ENCODE data around the gene ADAMTS13.

Gene ADAMTS13

DNA sequence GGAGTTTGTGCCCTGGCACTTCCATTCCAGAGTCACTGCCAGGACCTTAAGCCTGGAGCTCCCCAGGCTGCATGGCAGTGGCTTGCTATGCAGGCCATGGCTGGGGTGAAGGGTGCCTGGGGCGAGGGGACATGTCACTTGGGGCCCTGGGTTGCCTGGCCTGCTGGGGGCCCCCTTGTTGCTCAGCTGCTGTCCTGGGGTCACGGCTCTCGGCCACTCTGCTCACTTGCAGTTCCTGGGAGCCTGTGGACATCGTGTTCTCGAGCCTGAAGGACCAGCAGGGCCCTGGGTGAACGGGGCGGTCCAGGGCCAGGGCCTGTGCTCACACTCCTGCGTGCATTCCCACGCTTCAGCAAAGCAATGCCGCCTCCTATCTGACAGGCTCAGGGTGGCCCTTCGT is 71.3 kb downstream of the ADAMTS13 start:
- DNase-seq: no peak

DNA sequence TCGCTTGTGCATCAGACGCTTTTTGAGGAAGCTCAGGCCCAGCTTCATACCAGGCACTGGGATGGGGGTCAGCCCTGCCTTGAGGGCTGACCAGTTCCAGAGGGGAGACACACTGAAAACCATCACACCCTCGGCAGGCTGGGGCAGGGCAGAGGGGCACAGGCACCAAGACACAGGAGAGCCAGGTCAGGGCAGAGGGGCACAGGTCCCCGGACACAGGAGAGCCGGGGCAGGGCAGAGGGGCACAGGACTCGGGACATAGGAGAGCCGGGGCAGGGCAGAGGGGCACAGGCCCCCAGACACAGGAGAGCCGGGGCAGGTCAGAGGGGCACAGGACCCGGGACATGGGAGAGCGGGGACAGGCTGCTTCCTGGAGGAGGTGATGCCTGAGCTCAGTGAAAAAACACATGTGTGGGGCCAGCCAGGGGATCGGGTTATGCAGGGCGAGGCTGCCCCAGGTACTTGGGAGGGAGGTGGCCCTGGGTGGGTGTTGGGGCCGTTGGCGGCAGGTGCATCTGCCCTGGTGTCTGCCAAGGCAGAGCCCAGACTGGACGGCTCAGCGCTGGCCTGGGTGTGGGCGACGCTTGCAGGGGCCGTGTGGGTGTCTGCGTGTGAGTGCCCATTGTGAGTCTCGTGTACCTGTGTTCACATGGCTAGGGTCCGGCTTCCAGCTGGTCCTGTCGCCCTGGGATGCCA is 71.8 kb downstream of the ADAMTS13 start:
- no peak for DNase-seq

DNA sequence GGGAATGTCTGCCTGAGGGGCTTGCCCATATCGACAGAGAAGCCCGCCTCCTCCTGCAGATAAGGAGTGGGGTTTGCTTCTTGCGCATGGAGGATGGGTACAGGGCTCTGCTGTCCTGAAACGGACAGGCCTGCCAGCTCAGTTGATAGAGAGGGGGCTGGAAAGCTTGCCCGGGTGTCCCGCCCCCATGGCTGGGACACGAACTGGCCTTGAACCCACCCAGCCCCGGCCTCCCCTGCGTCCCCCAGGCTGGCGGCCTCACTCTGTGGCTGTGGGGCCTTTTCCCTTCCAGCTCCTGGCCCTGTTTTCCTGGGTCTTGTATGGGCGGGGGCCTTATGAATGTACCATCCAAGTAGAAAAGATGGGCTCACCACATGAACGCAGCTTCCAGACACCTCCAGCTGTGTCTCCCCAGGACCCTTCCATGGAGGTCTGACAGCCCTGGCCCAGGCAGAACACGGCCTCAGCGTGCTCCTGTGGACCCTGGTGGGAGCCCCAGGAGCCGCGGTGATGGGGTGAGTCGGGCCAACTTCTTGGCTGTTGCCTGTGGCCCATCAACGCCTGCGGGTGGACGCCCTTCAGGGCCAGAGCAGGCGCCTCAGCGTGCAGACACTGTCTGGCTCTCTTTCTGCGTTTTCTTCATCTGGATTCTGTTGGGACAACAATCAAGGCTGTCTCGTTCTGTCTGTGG is 72.6 kb downstream of the ADAMTS13 start:
- no peak for DNase-seq

DNA sequence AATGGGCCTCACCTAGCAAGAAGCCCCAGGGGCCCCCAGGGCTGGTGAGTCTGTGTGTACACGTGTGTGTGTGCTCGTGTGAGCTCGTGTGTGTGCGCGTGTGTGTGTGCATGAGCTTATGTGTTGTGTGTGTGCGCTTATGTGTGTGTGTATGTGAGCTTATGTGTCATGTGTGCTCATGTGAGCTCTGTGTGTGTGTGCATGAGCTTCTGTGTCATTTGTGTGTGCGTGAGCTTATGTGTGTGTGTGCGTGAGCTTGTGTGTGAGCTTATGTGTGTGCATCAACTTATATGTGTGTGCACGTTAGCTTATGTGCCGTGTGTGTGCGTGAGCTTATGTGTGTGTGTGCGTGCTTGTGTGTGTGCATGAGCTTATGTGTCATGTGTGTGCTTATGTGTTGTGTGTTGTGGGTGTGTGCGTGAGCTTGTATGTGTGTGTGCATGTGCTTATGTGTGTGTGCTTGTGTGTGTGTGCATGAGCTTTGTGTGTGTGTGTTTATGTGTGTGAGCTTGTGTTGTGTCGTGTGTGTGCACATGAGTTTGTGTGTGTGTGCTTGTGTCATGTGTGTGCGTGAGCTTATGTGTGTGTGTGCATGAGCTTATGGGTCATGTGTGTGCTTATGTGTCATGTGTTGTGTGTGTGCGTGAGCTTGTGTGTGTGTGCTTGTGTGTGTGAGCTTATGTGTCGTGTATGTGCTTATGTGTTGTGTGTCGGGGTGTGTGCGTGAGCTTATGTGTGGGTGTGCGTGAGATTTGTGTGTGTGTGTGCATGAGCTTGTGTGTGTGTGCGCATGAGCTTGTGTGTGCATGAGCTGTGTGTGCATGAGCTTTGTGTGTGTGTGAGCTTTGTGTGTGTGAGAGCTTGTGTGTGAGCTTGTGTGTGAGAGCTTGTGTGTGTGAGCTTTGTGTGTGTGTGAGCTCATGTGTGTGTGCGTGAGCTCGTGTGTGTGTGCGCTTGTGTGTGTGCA is 73.4 kb downstream of the ADAMTS13 start:
- DNase-seq: no peak

DNA sequence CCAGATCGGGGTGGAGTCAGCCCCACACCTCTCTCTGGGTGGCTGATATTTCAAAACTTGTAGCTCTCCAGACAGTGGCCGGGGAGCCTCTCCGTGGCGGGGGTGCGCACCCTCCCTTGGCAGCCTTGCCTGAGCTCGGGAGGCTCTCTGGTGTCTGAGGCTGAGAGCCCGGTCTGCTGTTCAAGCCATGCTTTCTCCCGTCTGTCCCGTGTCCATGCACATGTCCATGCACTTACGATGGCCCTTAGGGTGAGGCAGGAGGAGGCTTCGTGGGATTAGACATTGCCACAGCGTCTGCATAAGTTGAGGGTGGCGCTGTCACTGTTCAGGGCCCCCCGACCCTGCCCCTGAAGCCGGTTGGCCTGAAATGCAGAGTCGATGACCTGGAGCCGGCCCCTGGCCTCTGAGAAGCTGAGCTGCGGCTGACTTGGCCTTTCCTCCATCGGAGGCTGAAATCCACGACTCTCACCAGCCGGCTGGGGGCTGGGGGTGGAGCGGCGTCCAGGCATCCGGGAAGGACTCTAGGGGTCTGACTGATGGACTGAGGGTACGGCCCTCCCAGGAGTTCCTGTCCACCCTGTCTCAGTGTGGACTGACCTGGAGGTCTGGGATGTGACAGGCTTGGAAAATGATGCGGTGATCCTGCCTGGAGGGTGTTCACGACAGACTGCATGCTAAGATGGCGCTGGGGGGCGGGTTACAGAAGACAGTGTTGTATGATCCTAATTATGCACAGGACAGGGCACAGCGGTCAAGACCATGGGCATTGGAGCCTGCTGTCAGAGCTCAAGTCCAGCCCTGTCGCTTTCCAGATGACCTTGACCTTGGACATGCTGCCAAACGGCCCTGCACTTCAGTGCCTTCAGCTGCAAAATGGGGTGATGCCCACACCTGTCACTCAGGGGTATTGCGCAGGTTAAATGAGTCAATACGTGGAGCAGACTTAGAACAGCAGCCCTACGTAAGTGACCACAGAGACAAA is 75.0 kb downstream of the ADAMTS13 start:
- no peak for DNase-seq

DNA sequence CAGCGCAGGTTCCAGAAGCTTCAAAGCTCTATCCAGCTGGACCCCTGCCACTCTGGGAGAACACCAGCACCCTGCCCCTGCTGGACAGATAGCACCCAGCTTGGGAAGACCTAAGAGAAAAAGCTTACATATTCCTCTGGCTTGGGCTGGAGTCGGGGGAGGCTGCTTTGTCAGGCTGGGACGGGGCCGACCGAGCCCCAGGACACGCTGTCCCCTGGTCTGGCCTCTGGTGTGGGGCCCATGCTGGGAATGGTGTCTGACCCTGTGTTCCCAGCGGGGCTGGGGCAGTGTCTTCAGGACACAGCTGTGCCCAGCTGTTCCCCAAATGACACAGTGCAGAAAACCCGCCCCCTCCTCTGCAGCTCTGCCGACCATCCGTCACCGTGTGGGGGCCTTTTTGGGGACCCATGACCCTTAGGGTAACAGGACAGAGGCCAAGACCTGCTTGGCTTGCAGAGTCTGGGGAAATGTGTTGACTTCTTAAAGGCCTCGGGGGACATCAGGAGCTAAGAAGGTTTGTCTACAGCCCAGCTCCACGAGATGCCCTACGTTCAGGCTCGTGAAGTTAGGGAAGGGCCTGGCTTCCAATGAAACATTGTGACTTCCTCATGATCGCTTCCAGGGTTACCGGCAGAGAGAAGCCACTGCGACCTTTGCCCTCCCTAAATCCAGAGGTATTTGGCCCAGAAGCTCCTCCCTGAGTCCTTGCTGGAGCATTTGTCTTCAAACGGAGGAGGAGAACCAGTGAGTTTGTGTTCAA is 77.1 kb downstream of the ADAMTS13 start:
- DNase-seq: no peak

DNA sequence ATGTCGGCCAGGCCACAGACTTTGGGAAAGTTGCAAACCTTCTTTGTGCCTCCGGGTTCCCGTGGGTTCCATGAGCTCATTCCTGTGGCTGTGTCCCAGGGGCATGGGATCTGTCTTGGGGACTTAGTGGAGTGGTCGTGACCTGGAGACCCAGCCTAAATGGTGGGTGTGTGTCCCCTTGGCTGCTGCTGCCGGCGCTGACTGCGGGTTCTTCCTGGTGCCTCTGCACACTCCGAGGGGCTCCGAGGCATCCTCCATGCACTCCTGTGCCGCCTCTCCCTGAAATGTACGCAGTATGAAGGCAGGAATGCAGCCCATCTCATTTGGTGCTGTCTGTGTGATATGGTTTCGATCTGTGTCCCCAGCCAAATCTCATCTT is 77.7 kb downstream of the ADAMTS13 start:
- DNase-seq: no peak

DNA sequence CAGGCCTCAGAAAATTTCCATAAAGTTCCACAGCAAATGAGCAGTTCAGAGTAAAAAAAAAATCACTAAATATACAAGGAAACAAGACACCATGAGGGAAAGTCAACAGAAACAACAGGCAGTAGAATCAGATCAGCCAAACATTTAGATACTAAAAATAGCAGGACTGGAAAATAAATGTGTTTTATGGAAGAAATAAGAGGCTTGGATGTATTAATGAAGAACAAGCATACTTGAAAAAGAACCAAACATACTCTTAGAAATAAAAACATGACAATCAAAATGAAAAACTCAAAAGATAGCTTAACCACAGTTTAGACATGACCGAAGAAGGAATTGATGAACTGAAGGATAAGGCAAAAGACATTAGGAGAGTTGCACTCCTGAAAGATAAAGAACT is 79.9 kb downstream of the ADAMTS13 start:
- no peak for DNase-seq

DNA sequence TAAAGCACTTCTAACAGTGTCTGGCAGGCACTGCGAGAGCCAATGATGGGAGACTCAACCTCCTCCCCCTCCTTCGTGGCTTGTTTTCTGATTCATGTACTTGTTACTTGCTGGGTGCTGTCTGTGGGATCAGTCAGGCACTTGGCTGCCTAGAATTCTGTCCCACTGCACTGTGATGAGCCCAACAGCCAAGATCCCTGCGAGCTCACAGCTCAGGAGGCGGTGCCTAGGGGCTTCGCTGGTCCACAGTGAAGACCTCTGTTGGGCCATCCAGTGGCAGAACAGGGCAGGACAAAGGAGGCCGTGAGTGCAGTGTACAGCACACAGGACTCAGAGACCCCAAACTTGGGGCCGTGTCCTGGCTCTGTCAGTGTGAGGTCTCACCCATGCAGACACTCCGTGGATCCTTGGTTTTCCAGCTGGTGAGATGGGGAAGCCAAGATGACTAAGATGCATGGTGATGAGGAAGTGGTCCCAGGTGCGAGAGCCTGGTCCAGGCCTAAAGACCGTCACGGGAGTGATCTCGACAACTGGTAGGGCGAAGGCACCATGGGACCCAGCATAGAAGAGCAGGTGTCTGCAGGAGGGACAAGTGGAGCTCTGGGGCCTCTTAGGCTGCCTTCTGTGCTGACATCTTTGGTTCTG is 83.1 kb downstream of the ADAMTS13 start:
- DNase-seq: no peak

DNA sequence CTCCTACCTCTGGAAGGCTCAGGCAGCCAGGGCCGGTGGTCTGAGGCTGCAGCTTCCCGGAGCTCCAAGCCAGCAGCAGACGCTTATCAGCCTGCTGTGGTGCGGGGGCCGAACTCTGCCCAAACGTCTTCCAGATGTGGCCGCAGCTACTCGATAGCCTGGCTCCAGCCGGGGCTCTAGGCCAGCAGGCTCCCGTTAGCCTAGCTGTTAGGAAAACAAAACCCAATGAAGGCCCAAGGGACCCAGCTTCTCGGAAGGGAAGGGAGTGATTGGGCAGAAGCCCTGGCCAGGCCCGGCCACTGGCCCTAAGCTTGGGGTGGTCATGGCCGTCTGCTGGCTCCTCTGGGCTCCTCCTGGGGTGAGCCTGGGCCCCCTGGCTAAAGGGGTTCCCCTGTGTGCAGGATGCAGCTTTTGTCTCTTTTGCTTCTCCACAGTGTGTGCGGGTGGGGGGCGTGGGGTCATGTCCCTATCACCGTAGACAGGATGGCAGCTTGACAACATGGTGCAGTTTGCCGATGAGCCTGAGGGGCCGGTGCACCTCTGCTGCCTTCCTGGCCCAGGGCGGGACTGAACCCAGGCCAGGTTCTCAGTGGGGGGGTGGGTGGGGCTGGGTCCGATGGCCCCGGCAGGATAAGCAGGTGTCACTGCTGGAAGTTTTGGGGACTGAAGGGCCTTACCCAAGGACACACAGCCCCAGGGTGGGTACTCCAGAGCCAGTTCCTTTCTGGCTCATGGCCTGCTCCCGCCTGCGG is 83.9 kb downstream of the ADAMTS13 start:
- no peak for DNase-seq

DNA sequence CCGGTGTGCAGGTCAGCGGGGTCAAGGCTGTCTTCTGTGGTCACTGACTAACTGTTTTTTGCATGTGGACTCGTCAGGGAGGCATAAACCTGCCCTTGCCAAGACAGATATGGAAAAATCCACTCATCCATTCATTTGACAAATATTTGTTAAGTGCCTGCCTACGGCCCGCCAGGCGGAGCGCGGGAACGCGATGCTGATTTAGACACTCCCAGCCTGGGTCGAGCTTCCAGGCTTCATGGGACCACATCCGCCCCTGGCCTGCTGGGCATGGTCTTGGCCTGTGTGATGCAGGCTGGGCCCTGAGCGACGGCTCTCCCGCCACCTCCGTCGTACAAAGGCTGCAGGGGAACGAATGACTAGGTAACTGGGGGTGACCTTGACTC is 84.5 kb downstream of the ADAMTS13 start:
- no peak for DNase-seq

DNA sequence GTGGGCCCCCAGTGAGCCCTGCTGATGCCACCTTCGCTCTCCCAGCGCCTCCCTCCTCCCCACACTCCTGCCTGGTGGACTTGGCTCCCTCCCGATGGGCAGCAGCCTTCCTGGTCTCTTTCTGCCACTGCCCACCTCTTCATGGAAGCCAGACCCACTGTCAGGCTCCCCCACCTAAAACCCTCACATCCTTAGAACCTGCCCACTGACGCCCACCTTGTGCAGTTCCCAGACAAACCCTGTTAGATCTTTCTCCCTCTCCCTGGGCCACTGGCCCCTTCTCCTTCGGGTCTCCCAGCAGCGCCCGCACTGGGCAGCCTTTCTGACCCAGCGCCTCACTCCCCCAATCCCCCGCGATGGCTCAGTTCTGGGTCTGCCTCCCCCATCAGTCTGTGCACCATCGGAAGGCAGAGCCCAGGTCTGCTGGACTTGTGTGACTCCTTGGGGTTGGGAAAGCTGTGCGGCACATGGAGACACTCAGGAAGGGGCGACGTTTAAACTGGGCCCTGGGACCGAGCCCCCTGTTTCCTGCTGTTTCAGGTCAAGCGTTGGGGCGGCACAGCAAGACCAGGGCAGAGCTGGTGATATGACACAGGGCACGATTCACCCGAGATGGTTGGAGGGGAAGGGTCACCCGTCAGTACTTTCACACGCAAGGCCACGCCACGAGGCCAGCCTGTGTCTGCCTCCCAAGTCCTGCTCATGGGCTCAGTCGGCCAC is 85.2 kb downstream of the ADAMTS13 start:
- no peak for DNase-seq

DNA sequence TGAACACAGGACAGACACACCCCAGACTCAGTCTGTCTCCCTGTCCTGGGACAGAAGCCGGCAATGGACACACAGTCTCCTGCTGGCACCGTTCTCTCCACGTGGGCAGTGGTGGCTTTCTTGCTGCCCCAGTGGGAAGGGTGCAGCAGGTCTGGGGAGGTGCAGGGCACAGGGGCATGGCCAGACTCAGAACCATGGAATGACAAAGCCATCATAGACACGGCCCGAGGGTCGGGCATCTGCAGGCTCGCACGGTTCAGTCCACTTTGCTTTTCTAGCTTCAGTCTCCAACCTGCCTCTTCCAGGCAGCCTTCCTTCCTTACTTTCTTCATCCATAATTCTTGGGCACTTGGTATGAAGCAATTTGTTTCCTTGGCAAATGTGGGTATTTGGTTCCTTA is 85.9 kb downstream of the ADAMTS13 start:
- DNase-seq: no peak
